Fibroblast of skin of scalp (primary cell): Measurements from ENCODE around the gene ARHGEF33.

Source experiments
- DNase-seq: peaks from one replicate; pipeline ENCODE4 v3.0.0-alpha.2; 2013

The ARHGEF33 gene

GRCh38 chr2:39020383-39020782 is 130.7 kb downstream of the ARHGEF33 start:
- DNase-seq, result no peak

- no peak for DNase-seq
These were observed 133.1 kb downstream of the ARHGEF33 start for GRCh38 chr2:39022642-39023235.

GRCh38 chr2:39023649-39024048 is 134.0 kb downstream of the ARHGEF33 start:
- no peak for DNase-seq

- DNase-seq, result no peak
These were observed 135.2 kb downstream of the ARHGEF33 start for GRCh38 chr2:39024833-39025232.
